GM21619 (cell line): ENCODE data around the gene CPNE2.

Source experiments
- ATAC-seq: cut with Tn5 transposase; IDR thresholded peaks from one replicate; pipeline ENCODE4 v1.9.1; 2021; ENCODE audit not compliant: unreplicated experiment

Gene CPNE2

GRCh38 chr16:57123216-57123973, 31.0 kb downstream of the CPNE2 start:
- ATAC-seq, result no peak

- ATAC-seq, result no peak
Observed at GRCh38 chr16:57123974-57124674, 31.7 kb downstream of the CPNE2 start.

DNA sequence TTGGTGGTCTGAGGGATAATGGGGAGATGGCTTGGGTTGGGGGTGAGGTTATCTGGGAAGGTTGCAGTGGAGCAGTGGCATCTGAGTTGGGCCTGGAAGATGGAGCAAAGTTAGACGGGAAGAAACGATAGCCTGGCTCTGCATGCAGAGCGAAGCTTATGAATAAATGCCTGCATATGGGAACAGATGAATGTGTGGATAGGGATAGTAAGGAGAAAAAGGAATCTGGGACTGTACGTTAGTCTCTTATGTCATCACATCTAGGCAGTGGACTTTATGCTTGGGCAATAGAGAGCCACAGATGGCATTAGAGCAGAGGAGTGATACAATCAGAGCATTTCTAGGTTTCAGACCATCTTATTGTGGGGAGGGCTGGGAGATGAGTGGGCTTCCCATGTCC, 33.0 kb downstream of the CPNE2 start:
- ATAC-seq, result no peak

- ATAC-seq, result no peak
Observed at GRCh38 chr16:57125969-57126368, 33.6 kb downstream of the CPNE2 start.

GRCh38 chr16:57126411-57126810, 34.0 kb downstream of the CPNE2 start:
- no peak for ATAC-seq

DNA sequence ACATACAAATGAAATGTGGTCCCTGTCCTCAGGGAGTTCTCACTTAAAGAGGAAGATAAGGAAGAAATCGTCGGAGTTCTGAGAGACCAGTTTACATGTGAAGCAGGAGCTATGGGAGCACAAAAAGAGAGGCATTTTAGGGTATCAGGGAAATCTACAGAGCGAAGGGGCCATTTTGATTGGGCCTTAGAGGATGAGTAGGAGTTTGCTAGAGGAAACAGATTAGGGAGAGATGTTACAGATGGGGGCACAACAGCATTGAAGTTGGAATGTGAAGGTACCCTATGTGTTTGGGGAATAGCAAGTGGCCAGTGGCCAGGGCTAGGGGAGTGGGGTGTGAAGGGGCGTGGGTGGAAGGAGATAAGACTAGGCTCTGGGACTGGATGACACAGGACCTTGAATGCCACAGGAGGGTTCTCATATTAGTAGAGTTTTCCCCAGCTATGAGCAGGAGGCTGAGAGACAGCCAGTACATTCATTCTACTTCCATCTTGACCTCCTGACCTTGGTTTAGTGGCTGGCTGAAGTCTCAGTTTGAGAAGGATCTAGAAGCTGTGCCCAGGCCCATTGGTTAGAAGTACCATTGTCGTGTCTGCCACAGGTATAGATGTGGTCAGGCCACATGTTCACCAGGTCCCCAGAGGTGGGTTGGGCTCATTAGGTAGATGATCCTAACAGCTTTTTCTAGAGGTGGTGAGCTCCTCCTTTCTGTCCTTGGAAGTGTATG, 34.8 kb downstream of the CPNE2 start:
- ATAC-seq, result no peak

DNA sequence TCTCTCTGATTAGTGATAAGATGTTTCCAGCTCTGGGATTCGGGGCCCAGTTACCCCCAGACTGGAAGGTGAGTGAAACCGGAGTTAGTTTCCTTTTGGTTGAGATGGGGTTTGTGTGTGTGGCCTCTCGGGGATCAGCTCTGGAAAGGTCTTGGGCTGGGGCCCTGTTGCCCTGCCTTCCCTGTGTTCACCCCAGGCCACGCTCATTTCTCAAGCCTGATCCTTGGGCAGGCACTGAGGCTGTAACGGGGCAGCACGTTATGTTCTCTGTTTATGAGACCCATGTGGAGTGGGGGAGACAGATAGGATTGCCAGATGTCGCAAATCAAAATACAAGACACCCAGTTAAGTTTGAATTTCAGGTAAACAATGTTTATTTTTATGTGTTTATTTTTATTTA, 35.5 kb downstream of the CPNE2 start:
- ATAC-seq, result no peak

GRCh38 chr16:57128771-57129389, 36.5 kb downstream of the CPNE2 start:
- no peak for ATAC-seq

- no peak for ATAC-seq
Observed at GRCh38 chr16:57130950-57131321, 38.6 kb downstream of the CPNE2 start.

GRCh38 chr16:57131351-57131970, 39.1 kb downstream of the CPNE2 start:
- no peak for ATAC-seq

- no peak for ATAC-seq
Observed at GRCh38 chr16:57132470-57132869, 40.1 kb downstream of the CPNE2 start.

- ATAC-seq, result no peak
Observed at GRCh38 chr16:57133031-57133430, 40.6 kb downstream of the CPNE2 start.

DNA sequence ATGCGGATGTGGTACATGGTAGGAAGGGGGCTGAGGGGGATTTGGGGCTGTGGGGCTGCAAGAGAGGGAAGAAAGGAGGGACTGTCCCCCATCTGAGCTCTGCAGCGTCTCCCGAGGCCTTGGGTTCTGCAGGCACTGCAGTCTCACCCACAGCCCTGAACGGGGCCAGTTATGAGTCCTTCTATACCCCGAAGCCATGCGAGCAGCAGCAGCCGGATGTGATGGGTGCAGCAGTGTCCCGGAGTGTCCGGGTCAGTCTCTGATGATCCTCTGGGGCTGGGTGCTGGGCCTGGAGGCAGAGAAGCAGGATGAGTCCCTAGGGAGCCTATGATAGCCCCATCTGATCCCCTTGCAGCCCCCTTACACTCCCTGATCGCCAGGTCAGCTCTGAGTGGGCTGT, 41.5 kb downstream of the CPNE2 start:
- ATAC-seq, result no peak

DNA sequence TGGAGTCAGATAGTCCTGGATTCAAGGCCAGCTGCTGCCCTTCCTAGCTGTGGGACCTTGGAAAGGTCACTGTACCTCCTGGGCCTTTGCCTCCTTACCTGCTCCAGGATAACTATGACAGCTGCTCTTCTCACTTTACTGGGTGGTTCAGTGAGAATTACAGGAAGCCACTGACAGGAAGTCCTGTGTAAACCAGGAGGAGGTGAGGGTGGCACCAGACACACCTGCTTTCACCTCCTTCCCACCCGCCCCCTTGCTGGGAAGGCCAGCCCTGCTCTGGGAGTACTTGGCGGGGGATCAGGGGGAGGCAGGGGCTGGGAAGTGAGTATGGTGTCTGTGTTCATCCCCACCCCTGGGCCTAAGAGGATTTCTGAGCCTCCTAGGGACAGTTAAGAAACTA, 42.6 kb downstream of the CPNE2 start:
- no peak for ATAC-seq

- ATAC-seq, result no peak
Observed at GRCh38 chr16:57137043-57137442, 44.7 kb downstream of the CPNE2 start.

- ATAC-seq, result no peak
Observed at GRCh38 chr16:57137566-57138273, 45.3 kb downstream of the CPNE2 start.

- no peak for ATAC-seq
Observed at GRCh38 chr16:57138281-57138935, 46.0 kb downstream of the CPNE2 start.

GRCh38 chr16:57140931-57141668, 48.7 kb downstream of the CPNE2 start:
- no peak for ATAC-seq
